GM18508 (cell line): Measurements from ENCODE around the gene GALNT18.

ENCODE experiments used
- ATAC-seq: cut with Tn5 transposase; IDR thresholded peaks from one replicate; pipeline ENCODE4 v1.9.1; 2021; ENCODE audit warnings: moderate number of reproducible peaks; ENCODE audit not compliant: insufficient read depth, unreplicated experiment

GALNT18 gene

DNA sequence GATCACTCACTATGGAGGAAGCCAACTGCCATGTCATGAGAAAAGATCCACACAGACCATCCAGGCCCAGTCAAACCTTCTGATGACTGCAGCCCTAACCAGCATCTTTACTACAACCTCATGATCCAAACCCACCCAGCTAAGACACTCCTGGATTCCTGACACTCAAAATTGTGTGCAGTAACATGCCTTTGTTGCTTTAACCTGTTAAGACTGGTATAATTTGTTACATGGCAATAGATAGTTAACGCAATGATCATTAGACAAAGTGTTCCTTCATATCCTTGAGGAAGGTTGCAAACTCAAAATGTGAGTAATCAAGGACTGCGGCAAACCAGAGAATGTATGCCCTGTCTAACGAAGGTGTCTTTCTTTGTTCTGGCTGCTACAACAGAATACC, 221.7 kb downstream of the GALNT18 start:
- no peak for ATAC-seq

DNA sequence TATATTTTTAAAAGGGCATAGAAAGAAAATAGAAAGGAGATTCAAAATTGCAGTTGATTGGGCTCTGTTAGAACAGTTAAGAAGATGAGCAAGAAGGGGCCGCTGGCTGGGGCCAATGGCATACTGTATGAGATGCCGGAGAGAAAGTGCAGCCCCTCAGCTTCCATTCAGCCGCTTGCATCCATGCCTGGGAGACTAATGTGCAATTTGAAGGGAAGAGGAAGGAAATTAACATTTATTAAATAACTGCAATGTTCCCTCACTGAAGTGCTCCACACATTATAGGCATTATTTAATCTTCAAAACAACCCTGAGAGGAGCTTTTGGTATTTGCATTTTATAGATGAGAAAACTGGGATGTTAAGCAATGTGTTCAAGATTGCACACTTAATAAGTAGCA, 224.0 kb downstream of the GALNT18 start:
- ATAC-seq, result no peak

GRCh38 chr11:11397036-11397415, 224.8 kb downstream of the GALNT18 start:
- no peak for ATAC-seq

DNA sequence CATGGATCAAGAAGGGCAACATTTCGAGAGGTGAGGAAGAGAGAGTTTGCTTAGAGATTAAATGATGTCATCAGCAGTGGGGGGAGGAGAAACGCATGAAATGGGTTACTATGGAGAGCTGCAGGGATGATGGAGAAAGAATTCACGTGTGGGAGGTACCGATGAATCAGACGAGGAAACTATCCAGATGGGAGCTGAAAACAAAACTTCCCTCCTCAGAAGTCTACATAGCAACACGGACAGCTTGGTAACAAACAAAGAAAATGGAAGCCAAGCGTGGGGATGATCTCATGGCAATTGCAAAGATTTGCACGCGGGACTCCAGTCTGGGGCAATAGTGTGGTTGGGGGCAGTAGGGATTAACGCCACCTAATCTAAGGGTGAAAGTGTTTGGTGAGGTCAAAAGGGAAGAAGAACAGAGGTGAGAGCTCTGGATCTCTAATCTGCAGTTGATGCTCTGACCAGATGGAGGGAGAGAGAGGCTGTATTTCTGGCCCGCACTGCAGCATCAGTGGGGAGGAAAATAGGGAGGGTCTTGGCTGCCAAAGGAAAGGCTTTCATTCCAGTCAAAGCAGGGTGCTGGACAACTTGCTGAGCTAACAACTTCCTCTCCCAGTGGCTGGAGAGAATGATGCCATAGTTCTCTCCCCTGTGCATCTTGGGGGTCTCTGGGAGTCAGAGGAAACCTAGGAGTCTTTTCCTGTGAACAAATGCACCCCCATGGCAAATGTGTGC, 225.3 kb downstream of the GALNT18 start:
- no peak for ATAC-seq

DNA sequence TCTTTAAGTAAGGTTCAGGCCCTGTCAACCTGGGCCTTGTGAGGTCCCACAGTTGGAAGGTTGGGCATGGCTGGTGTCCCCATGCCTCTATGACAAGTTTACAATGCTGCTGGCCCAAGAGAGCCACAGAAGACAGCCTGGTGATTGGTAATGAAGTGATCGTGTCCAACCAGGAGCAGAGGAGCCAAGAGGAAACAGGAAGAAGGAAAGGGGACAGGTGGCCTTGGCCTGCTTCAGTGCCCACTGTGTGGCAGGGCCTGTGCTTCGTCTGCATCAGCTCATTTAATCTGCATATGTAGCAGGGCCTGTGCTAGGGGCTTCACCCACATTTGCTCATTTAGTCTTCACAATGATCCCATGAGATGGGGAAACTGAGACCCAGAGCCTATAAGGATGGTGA, 226.7 kb downstream of the GALNT18 start:
- ATAC-seq, result no peak

DNA sequence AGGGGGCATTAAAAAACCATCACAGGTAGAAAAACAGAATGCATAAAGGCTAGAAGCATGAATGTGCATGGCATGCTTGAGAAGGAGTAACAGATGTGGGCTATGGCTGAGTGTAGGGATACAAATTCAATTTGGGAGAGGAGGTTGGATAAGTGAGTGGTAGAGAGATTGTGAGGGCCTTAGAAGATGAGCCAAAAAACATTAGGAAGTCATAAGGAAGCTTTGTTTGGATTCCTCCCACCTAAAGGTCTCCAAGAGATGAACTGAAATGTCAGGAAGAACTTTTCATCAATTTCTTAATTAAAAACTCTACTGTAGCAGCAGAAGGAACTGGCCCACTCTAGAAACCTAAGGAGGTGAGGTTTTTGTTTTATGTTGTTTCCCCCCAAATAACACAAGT, 227.6 kb downstream of the GALNT18 start:
- no peak for ATAC-seq

- no peak for ATAC-seq
These were observed 229.9 kb downstream of the GALNT18 start for GRCh38 chr11:11391796-11392463.

- ATAC-seq, result no peak
These were observed 230.6 kb downstream of the GALNT18 start for GRCh38 chr11:11391169-11391568.

GRCh38 chr11:11390068-11390771, 231.6 kb downstream of the GALNT18 start:
- ATAC-seq, result no peak

DNA sequence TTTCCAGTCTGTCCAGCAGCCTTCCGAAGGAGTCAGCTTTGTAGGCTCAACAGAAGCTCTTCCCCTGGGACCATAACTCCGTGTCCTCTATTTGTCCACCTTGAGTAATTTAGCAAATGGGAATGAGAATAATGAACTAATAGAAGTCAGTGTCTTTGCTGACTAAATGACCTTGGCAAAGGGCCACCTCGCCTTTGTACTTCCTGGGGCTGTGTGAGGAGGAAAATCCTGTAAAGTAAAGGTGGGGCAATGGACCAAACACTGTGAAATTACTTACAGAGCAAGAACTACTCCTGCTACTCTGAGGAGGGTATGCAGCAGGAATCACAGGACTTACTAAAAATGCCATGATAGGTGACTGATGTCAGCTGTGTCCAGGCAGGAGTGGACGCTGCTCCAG, 232.6 kb downstream of the GALNT18 start:
- ATAC-seq, result no peak

- no peak for ATAC-seq
These were observed 234.0 kb downstream of the GALNT18 start for GRCh38 chr11:11387622-11388305.

DNA sequence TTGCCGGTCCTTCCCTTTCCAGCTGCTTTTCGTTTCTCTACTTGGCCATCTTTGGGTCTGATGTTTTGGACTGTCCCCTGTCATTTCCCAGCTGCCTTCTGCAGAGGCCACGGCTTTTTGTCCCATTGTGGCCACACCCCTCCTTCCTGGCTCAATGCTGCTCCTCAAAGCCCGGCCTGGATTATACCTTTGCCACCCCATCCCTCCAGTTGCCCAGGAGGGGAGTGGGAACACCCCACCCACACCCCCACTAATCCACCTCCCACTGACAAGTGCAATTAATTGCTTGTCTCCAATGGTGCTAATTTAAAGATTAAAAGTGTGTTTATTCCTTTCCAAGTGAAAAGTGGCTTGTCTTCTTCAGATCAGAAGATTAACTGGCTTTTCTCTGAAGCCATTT, 234.6 kb downstream of the GALNT18 start:
- ATAC-seq, result no peak

GRCh38 chr11:11384829-11385228, 237.0 kb downstream of the GALNT18 start:
- ATAC-seq, result no peak

DNA sequence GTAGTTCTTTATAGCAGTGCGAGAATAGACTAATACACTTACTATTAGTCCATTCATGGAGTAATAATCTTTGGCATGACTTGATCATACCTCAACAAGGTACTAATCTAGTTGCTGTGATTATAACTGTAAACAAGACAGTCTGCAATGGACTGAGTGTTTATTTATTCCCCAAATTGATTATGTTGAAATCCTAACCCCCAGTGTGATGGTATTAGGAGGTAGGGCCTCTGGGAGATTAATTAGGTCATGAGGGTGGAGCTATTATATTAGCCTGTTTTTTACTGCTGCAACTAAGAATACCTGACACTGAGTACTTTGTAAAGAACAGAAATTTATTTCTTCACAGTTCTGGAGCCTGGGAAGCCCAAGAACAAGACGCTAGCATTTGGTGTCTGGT, 237.8 kb downstream of the GALNT18 start:
- ATAC-seq, result no peak

DNA sequence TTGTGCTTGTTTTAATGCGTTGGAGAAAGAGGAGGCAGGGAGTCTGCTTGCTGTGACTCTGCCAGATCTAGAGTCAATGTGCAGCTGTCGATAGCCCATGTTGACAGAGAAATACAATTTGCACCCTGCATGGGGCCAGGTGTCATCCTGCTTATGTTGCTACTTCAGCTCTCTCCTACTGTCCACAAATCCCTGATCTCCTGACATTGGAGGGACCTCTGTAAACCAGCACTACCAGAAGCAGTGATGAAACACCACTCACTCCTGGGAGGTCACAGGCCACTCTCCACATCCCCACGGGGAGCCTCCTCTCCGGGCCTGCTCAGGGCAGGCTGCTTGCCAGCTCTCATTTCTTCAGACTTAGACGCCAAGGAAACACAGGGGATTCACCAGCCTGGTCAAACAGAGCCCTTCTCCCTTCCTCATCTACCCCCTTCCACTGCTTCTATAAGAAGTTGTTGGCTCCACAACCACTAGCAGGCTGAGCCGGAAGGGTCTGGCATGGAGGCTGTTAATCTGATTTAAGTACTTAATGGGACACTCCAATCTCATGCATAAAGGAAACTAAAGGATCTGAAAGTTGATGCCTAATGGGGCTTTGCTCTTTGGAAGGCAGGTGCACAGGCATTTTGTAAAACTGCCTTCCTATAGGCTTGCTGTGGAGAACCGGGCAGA, 238.8 kb downstream of the GALNT18 start:
- ATAC-seq, result no peak

GRCh38 chr11:11381471-11382105, 240.2 kb downstream of the GALNT18 start:
- ATAC-seq, result no peak

- ATAC-seq, result no peak
These were observed 240.9 kb downstream of the GALNT18 start for GRCh38 chr11:11380883-11381282.

GRCh38 chr11:11380340-11380739, 241.5 kb downstream of the GALNT18 start:
- ATAC-seq, result no peak

GRCh38 chr11:11379661-11380060, 242.1 kb downstream of the GALNT18 start:
- no peak for ATAC-seq
